IPS-18c (cell line): ENCODE results near the gene HNF4A.

Experiments
- H3K4me3 ChIP-seq: 2 replicates; pipeline ENCODE4 v1.7.0; 2013; ENCODE audit warnings: low read depth, mild to moderate bottlenecking, low read length, moderate library complexity; ENCODE audit not compliant: insufficient read depth
- H3K9me3 ChIP-seq: one replicate; pipeline ENCODE4 v1.6.1; 2013; ENCODE audit warnings: mild to moderate bottlenecking, low read length, moderate library complexity; ENCODE audit not compliant: control insufficient read depth, insufficient read depth

Gene HNF4A

GRCh38 chr20:44364780-44365179, 9.3 kb downstream of the HNF4A start:
- no peak overlapping the region for H3K4me3 ChIP-seq
- no peaks in the 10 kb centered on the region for H3K9me3 ChIP-seq

GRCh38 chr20:44367746-44368145, 12.2 kb downstream of the HNF4A start:
- Histone ChIP-seq H3K9me3 (no peaks in the 10 kb centered on the region), H3K4me3 (no peak overlapping the region)

GRCh38 chr20:44370639-44371218, 15.2 kb downstream of the HNF4A start:
- Histone ChIP-seq H3K4me3 (no peak overlapping the region), H3K9me3 (no peaks in the 10 kb centered on the region)

- Histone ChIP-seq H3K4me3 (no peak overlapping the region), H3K9me3 (no peaks in the 10 kb centered on the region)
Observed at GRCh38 chr20:44382641-44383040, 27.1 kb downstream of the HNF4A start.

GRCh38 chr20:44384423-44385027, 29.0 kb downstream of the HNF4A start:
- Histone ChIP-seq H3K9me3 (no peaks in the 10 kb centered on the region), H3K4me3 (no peak overlapping the region)

- peak overlapping the region; percentile 40 for H3K4me3 ChIP-seq
- H3K9me3 ChIP-seq: no peaks in the 10 kb centered on the region
Observed at GRCh38 chr20:44388466-44389023, 33.0 kb downstream of the HNF4A start.

GRCh38 chr20:44389871-44390270, 34.4 kb downstream of the HNF4A start:
- no peaks in the 10 kb centered on the region for H3K9me3 ChIP-seq

GRCh38 chr20:44390280-44390679, 34.8 kb downstream of the HNF4A start:
- Histone ChIP-seq H3K4me3 (no peak overlapping the region), H3K9me3 (no peaks in the 10 kb centered on the region)

More at GRCh38 chr20:44389871-44390270, 34.4 kb downstream of the HNF4A start:
- no peak overlapping the region for H3K4me3 ChIP-seq

- Histone ChIP-seq H3K4me3 (no peak overlapping the region), H3K9me3 (no peaks in the 10 kb centered on the region)
Observed at GRCh38 chr20:44392088-44392775, 36.7 kb downstream of the HNF4A start.

GRCh38 chr20:44392776-44393607, 37.5 kb downstream of the HNF4A start:
- no peak overlapping the region for H3K4me3 ChIP-seq

GRCh38 chr20:44393608-44394451, 38.3 kb downstream of the HNF4A start:
- H3K9me3 ChIP-seq: no peaks in the 10 kb centered on the region
- no peak overlapping the region for H3K4me3 ChIP-seq

More at GRCh38 chr20:44392776-44393607, 37.5 kb downstream of the HNF4A start:
- H3K9me3 ChIP-seq: no peaks in the 10 kb centered on the region

GRCh38 chr20:44394452-44394701, 38.9 kb downstream of the HNF4A start:
- H3K4me3 ChIP-seq: no peak overlapping the region
- H3K9me3 ChIP-seq: no peaks in the 10 kb centered on the region

GRCh38 chr20:44394702-44395460, 39.4 kb downstream of the HNF4A start:
- H3K4me3 ChIP-seq: no peak overlapping the region

GRCh38 chr20:44395461-44396340, 40.2 kb downstream of the HNF4A start:
- H3K4me3 ChIP-seq: no peak overlapping the region
- no peaks in the 10 kb centered on the region for H3K9me3 ChIP-seq

More at GRCh38 chr20:44394702-44395460, 39.4 kb downstream of the HNF4A start:
- no peaks in the 10 kb centered on the region for H3K9me3 ChIP-seq

- H3K9me3 ChIP-seq: no peaks in the 10 kb centered on the region
- no peak overlapping the region for H3K4me3 ChIP-seq
Observed at GRCh38 chr20:44396369-44397130, 41.1 kb downstream of the HNF4A start.
